Gastrocnemius medialis (tissue), 4 donors: ENCODE data around the gene FBXW9.

Experiments used
- CTCF ChIP-seq, 5 experiments: fragments of 450-650 bp in 3 of 5; fragments of 200-600 bp in 2 of 5; sonication (generic) in 2 of 5; IDR thresholded peaks in 4 of 5; conservative IDR thresholded peaks in 1 of 5; 1 replicate in 4 of 5; 2 replicates in 1 of 5; pipeline ENCODE4 v1.5.1; 2016 to 2019; ENCODE audit warnings: antibody characterized with exemption in 5 of 5, mild to moderate bottlenecking in 3 of 5, moderate library complexity in 3 of 5
- POLR2A ChIP-seq, 2 donors: fragments of 450-650 bp; IDR thresholded peaks; one replicate each; pipeline ENCODE4 v1.6.1; 2017; ENCODE audit warnings: antibody characterized with exemption in 2 of 2, mild to moderate bottlenecking in 2 of 2, moderate library complexity in 2 of 2

- TF ChIP-seq POLR2A (IDR thresholded peaks at IDR 0.05) (peak; percentile 30 to 35), CTCF (IDR thresholded peaks at IDR 0.05 in 4 of 5, conservative IDR thresholded peaks at IDR 0.05 in 1 of 5) (peak in 1 of 5 experiments; percentile 42)
Measured at GRCh38 chr19:12722566-12723380, 26.3 kb upstream of the FBXW9 start.
